GM19455 (cell line): ENCODE data around the gene CCL23.
"Not testable (repeated sequence)": the region's sequence is repeated elsewhere in the genome, so short reads cannot be mapped to it uniquely, and the experiment has no call there.

Experiments
- ATAC-seq: cut with Tn5 transposase; IDR thresholded peaks from one replicate; pipeline ENCODE4 v1.9.1; 2021; ENCODE audit not compliant: unreplicated experiment

CCL23 gene

DNA sequence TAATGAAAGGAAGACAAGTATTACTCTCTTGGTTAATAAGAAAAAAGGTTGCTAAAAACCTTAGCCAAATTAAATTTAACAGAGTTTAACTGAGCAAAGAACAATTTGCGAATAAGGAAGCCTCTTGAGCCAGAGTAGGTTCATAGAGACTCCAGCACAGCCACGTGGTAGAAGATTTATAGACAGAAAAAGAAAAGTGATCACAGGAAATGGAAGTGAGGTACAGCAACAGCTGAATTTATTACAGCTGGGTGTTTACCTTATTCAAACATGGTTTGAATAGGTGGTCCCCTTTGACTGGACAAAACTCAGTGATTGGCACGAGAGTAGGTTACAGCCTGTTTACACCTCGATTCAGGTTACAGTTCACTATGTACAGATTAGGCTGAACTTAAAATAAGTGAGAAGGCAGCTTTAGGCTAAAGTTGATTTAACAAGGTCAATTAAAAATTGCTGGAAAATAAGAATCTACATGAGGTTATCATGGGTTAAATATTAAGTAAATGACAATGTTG lies 13.1 kb downstream of the CCL23 start:
- ATAC-seq: no peak

DNA sequence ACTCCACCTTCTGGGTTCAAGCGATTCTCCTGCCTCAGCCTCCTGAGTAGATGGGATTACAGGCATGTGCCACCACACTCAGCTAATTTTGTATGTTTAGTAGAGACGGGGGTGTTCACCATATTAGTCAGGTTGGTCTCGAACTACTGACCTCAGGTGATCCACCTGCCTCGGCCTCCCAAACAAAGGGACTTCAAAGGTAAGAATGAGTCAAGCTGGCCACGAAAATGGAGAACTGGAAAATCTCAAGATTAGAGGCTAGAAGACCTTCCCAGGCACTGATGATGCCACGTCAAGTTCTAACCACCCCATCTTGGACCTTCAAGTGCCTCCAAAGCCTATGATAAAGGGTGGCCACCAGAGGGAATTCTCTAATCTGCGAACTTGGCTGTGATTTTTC lies 15.1 kb downstream of the CCL23 start:
- ATAC-seq: no peak

GRCh38 chr17:36001862-36002603 lies 15.7 kb downstream of the CCL23 start:
- no peak for ATAC-seq

DNA sequence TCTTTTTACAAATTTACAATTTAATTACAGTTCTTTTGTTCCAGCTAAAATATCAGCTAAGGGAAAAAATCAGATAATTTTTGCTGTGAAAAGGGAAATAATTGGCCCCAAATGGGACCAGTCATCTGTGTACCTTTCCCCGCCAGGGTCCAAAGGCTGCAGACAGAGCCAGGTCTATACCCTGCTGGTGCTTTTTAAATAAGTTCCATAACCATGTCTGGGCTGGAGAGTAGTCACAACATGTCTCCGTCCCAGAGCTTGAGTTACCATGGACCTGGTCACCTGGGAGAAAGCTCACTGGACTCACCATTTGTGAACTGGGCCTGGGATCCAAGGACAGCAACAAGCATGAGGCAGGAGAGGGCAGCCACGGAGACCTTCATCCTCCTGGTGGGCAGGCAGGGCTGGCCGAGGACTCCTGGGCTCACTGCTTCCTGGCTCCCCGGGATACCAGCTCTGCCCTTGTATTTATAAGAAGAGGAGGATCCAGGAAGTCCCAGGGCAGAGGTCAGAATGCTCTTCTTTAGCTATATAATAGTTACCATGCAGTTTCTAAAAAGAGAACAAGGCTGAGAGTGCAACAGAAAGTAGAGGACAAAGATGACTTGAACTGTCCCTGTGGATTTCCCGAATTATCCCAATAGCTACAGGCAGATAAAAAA lies 16.5 kb downstream of the CCL23 start, which contains the start of gene CCL15:
Gene CCL15 (minus strand): TSS at position 444 of the 662 bp plus-strand sequence. CDS start 61 bp downstream, at position 383.
- ATAC-seq: no peak

DNA sequence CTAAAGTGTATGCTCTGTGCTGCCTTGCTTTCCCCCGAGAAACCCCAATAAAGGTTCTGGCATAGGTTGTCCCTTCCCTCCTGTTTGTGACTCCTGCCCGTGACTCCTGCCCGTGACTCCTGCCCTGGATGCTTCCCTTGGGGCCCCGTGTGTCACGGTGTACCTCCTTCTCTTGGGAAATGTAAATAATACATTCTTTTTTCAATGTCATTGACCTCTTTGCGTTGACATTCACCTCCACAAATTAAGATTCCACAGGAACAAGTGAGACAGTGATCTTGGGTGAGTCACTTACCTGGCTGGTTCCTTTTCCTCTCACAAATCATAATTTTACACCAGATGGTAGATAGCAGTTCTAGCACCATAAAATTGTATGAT lies 17.1 kb downstream of the CCL23 start:
- no peak for ATAC-seq

DNA sequence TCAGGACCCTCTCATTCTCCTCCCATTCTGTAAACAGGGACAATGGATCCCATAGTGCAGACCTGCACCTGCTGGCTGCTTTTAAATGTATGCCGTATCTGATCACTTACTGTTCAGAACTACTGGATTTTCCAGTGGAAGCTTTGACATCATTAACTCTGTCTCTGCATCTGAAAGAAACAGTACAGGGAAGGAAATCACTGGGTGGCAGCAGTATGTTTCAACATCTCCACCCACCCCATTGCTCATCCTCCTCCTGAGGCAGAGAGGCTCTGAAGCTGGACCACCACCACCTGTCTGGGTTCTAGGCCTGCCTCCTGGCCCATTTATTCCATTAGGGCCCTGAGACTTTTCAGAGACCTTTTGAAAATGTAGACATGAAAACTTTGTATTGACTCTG lies 19.0 kb downstream of the CCL23 start:
- ATAC-seq: no peak

DNA sequence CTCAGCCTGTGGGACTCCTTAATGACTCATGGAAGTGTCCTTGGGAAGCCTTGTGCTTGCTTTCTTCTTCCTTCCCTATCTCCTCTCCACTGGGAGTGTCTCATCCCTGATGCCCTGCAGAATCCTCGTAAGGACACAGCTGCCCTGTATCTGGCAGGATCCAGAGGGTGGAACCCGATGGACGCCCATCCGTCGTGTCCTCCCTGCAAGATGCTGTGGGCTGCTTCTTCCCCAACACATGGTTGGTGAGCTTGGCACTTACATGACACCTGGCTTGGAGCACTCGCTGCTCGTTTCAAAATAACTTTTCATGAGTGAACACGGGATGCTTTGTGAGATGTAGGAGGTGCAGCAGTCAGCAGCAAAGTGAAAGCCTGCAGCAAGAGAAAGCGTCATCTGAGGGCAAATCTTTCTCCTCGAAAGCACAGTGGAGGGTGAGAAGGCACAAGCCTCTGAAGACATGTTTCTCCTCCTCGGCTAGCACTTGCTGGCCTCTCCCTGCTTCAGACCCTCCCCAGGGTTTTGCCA lies 19.7 kb downstream of the CCL23 start:
- ATAC-seq: no peak

GRCh38 chr17:35995346-35995745 lies 22.4 kb downstream of the CCL23 start:
- not testable (repeated sequence) for ATAC-seq

GRCh38 chr17:35991075-35991474 lies 26.7 kb downstream of the CCL23 start:
- ATAC-seq: no peak

GRCh38 chr17:35988164-35988563 lies 29.6 kb downstream of the CCL23 start:
- ATAC-seq: no peak

GRCh38 chr17:35986643-35987042 lies 31.1 kb downstream of the CCL23 start, which contains the start of gene CCL14:
Gene CCL14, minus strand, starts transcription at chr17:35986729. Its CDS starts 80 bp downstream, at chr17:35986649.
- no peak for ATAC-seq

- ATAC-seq: no peak
Measured at GRCh38 chr17:35984140-35984539, 33.6 kb downstream of the CCL23 start.

DNA sequence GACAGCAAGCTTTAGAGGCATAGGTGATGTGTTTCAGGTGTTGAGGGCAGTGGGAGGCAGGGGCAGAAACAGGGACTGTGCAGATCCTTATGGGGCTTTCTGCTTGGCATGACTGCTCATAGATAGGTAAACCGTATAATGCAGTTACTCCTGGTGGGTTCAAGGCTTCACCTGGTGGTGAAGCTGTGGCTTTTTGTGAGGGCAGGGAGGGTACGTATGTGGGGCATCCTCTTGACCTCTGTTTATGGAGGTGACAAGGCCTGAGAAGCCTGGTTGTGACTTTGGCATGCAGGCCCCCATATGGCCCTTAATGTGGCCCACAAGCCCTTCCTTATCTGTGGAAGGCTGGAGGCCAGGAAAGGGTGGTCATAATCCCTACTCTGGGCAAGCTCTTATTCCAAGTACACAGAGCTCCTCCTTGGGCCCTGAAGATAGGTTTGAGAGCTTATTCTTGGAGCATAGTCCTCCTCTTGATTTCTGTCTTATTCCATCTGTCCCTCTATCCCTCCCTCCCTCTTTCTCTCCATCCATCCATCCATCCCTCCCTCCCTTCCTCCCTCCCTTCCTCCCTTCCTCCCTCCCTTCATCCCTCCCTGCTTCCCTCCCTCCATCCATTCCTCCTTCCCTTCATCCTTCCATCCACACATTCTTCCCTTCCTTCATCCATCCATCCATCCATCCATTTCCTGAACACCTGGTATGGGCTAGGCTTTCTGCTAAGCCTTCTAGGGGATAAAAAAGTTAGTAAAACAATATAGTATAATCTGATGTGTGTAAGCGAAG lies 35.2 kb downstream of the CCL23 start:
- no peak for ATAC-seq

DNA sequence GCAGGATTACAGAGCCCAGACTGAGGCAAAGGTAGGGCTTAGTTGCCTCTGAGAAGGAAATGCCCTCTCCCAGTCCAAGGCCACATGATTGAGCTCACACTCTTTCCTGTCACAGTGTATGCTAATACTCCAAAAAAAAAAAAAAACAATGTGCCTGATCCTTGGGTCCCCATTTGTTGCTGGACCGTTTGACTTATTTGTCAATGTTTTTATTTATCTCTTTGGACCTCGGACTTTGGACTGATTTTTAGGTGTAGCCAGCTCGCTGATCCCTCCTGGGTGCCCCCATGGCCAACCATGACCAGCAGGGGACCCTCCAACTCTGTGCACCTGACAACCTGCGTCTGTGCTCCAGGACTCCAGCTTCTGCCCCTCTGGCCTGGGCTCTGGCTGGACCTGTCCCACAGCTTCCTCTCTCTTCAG lies 35.9 kb downstream of the CCL23 start:
- no peak for ATAC-seq

- no peak for ATAC-seq
Measured at GRCh38 chr17:35981246-35981645, 36.5 kb downstream of the CCL23 start, which contains the start of gene CCL16. Gene CCL16, minus strand, starts transcription at chr17:35981497. Its CDS starts 77 bp downstream, at chr17:35981420.

DNA sequence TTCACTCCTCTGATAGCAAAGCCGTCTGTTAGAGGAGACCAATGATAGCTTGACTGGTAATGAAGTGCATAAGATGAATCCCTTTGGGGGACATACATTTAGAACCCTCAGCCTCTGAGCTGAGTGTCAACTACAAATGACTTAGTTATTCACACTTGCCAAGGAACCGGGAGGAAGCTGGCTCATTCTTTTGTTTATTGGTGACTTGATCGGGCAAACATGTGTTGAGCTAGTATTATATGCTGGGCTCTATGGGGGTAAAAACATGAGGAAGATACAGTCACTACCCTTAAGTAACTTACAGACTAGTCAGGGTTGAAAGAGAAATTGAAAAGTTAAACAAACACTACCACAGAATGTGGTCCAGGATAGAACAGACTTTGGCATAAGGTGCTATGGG lies 39.4 kb downstream of the CCL23 start:
- ATAC-seq: no peak

- no peak for ATAC-seq
Measured at GRCh38 chr17:35977509-35977908, 40.3 kb downstream of the CCL23 start.

- ATAC-seq: no peak
Measured at GRCh38 chr17:35973333-35974260, 44.2 kb downstream of the CCL23 start.

- ATAC-seq: no peak
Measured at GRCh38 chr17:35972945-35973332, 44.8 kb downstream of the CCL23 start.

DNA sequence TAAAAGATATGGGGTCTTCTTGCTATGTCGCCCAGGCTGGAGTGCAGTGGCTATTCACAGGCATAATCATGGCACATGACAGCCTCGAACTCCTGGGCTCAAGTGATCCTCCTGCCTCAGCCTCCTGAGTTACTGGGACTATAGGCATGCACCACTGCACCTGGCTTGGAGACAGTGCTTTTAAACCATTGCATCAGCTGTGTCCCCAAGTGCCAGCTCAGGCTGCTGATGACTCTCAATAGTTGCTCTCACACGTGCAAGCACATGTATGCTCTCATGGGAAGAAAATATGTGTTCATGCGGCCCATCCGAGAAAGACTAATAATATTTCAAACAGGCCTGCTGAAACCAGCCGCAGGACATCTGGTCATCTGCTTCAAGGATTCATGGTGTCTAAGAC lies 45.2 kb downstream of the CCL23 start:
- ATAC-seq: no peak
